Fibroblast of lung (primary cell): Measurements from ENCODE around the gene ACER1. TPM values are rescaled to one million over a fixed set of nuclear protein-coding genes. Genes with fewer than 3 reads are reported as not detected.
"Not testable (repeated sequence)": the region's sequence is repeated elsewhere in the genome, so short reads cannot be mapped to it uniquely, and the experiment has no call there.

ENCODE experiments used
- DNase-seq, 2 donors: peaks; one replicate each; pipeline versions ENCODE4 v3.0.0 to v3.0.0-alpha.2; 2010; ENCODE audit warnings: low read depth in 2 of 2
- H2AFZ ChIP-seq: 2 replicates; pipeline ENCODE4 v1.5.1; 2012; ENCODE audit warnings: low read length, control low read depth, inconsistent platforms
- H3K27ac ChIP-seq: 2 replicates; pipeline ENCODE4 v1.5.1; 2011; ENCODE audit warnings: low read length, control low read depth; ENCODE audit not compliant: insufficient read depth
- H3K27me3 ChIP-seq: 2 replicates; pipeline ENCODE4 v1.5.1; 2011; ENCODE audit warnings: mild to moderate bottlenecking, low read length; ENCODE audit not compliant: control insufficient read depth, insufficient read depth
- H3K36me3 ChIP-seq: 2 replicates; pipeline ENCODE4 v1.5.1; 2011; ENCODE audit warnings: low read length; ENCODE audit not compliant: control insufficient read depth, insufficient read depth
- H3K4me1 ChIP-seq: 2 replicates; pipeline ENCODE4 v1.5.1; 2011; ENCODE audit warnings: low read length; ENCODE audit not compliant: control insufficient read depth, insufficient read depth; ENCODE audit errors: extremely low read depth
- H3K4me2 ChIP-seq: 2 replicates; pipeline ENCODE4 v1.5.1; 2011; ENCODE audit warnings: low read length, control low read depth; ENCODE audit not compliant: insufficient read depth; ENCODE audit errors: extremely low read depth
- H3K4me3 ChIP-seq, 4 experiments: fragments of 200-600 bp in 1 of 4; sonication (generic) in 1 of 4; replicated peaks in 1 of 4; 2 replicates each; pipeline ENCODE4 v1.5.1; 2011 to 2016; ENCODE audit warnings: low read length in 4 of 4, low read depth in 3 of 4, mild to moderate bottlenecking in 3 of 4, control low read depth in 2 of 4, inconsistent platforms in 1 of 4, mixed read lengths in 1 of 4; ENCODE audit not compliant: insufficient read depth in 1 of 4; ENCODE audit errors: control extremely low read depth in 1 of 4
- H3K79me2 ChIP-seq: 2 replicates; pipeline ENCODE4 v1.5.1; 2012; ENCODE audit warnings: mild to moderate bottlenecking, low read length, inconsistent platforms; ENCODE audit not compliant: control insufficient read depth, insufficient read depth
- H3K9ac ChIP-seq: 2 replicates; pipeline ENCODE4 v1.5.1; 2011; ENCODE audit warnings: mild to moderate bottlenecking, low read length, control low read depth; ENCODE audit not compliant: insufficient read depth
- H3K9me3 ChIP-seq: 2 replicates; pipeline ENCODE4 v1.5.1; 2012; ENCODE audit warnings: low read depth, low read length; ENCODE audit not compliant: control insufficient read depth, insufficient read depth
- H4K20me1 ChIP-seq: 2 replicates; pipeline ENCODE4 v1.5.1; 2011; ENCODE audit warnings: low read length; ENCODE audit not compliant: control insufficient read depth, insufficient read depth; ENCODE audit errors: extremely low read depth
- EZH2 ChIP-seq: IDR thresholded peaks from 2 replicates; pipeline ENCODE4 v1.5.1; 2012; ENCODE audit warnings: low read length, control low read depth, mild to moderate bottlenecking; ENCODE audit errors: missing control alignments
- polyA plus RNA-seq, 2 donors: library from polyadenylated mRNA; depleted of rRNA in 1 of 2; stranded (reverse) in 1 of 2; unstranded in 1 of 2; fragments of >200 nt; gene quantifications; 2 replicates each; pipeline ENCODE4 v1.2.1, GENCODE V29; 2011 to 2012; ENCODE audit warnings: missing spikeins in 1 of 2
- total RNA-seq: library from RNA; depleted of rRNA; stranded (reverse); fragments of >200 nt; gene quantifications from 2 replicates; pipeline ENCODE4 v1.2.1, GENCODE V29; 2014
- TF ChIP-seq, protein P1 (sequence below), 2 donors: IDR thresholded peaks in 1 of 2; conservative IDR thresholded peaks in 1 of 2; 1 replicate in 1 of 2; 2 replicates in 1 of 2; pipeline ENCODE4 v1.5.1; 2011 to 2012; ENCODE audit warnings: low read length in 2 of 2, control low read depth in 1 of 2, inconsistent platforms in 1 of 2, low read depth in 1 of 2, mild to moderate bottlenecking in 1 of 2

ACER1 gene
- total and polyA plus RNA-seq, 2 donors (not counting 1 experiment from before 2014, with no cell fraction given), result not detected

DNA sequence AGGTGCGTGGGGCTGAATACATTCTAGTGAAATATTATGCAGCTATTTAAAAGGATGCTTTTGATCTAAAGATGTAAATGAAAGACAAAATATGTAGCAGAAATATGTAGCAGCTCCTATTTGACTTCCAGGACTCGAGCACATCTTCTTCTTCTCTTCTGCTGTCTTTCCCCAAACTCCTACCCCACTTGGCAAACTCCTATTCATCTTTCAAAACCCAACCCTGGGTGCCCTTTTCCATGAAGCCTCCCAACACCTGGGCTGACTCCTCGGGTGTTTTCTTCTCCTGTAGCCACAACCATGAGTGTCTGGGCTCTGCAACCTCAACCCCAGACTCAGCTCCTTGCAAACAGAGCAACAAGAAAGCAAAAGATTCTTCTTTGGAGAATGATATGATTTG, 11.1 kb downstream of the ACER1 start:
- no peak overlapping the region for H3K27ac ChIP-seq
- no peaks in the 10 kb centered on the region for H4K20me1 ChIP-seq
- no peak overlapping the region for H3K4me3 ChIP-seq
- no peak overlapping the region for H2AFZ ChIP-seq
- TF ChIP-seq, protein P1, sequence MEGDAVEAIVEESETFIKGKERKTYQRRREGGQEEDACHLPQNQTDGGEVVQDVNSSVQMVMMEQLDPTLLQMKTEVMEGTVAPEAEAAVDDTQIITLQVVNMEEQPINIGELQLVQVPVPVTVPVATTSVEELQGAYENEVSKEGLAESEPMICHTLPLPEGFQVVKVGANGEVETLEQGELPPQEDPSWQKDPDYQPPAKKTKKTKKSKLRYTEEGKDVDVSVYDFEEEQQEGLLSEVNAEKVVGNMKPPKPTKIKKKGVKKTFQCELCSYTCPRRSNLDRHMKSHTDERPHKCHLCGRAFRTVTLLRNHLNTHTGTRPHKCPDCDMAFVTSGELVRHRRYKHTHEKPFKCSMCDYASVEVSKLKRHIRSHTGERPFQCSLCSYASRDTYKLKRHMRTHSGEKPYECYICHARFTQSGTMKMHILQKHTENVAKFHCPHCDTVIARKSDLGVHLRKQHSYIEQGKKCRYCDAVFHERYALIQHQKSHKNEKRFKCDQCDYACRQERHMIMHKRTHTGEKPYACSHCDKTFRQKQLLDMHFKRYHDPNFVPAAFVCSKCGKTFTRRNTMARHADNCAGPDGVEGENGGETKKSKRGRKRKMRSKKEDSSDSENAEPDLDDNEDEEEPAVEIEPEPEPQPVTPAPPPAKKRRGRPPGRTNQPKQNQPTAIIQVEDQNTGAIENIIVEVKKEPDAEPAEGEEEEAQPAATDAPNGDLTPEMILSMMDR (conservative IDR thresholded peaks at IDR 0.05 in 1 of 2, IDR thresholded peaks at IDR 0.05 in 1 of 2; ENCODE audit: low read depth in 1 of 2, low read length in 2 of 2), result no peak
- TF ChIP-seq EZH2, result no peak
- no peaks in the 10 kb centered on the region for H3K36me3 ChIP-seq
- no peaks in the 10 kb centered on the region for H3K79me2 ChIP-seq
- H3K27me3 ChIP-seq, result no peaks in the 10 kb centered on the region
- no peaks in the 10 kb centered on the region for H3K4me1 ChIP-seq
- H3K4me2 ChIP-seq, result no peak overlapping the region
- DNase-seq, result no peak
- H3K9me3 ChIP-seq, result no peaks in the 10 kb centered on the region
- no peak overlapping the region for H3K9ac ChIP-seq

DNA sequence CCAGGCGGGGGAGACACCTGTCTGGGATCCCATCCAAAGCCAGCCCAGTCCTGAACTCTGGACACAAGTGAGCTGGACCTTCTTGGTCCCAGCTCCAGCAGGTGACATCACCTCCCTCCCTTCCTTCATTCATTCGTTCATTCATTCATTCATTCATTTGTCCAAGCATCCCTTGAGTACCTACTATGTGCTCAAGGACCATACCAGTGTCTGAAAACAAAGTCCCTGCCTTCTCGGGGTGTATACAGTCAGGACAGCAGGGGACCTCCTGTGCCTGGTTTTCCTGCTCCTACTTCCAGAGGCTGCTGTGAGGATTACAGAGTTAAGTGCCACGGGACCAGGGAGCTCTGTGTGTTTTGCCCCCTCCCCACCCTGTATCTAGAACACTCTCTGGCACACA, 14.0 kb downstream of the ACER1 start:
- Histone ChIP-seq H3K27me3 (no peaks in the 10 kb centered on the region), H2AFZ (no peak overlapping the region), H3K4me1 (no peaks in the 10 kb centered on the region), H3K36me3 (no peaks in the 10 kb centered on the region), H3K4me2 (no peak overlapping the region), H3K79me2 (no peaks in the 10 kb centered on the region), H3K4me3 (no peak overlapping the region), H3K27ac (no peak overlapping the region), H3K9ac (no peak overlapping the region), H4K20me1 (no peaks in the 10 kb centered on the region), H3K9me3 (no peaks in the 10 kb centered on the region)
- no peak for DNase-seq
- TF ChIP-seq EZH2, result no peak
- TF ChIP-seq, protein P1 (conservative IDR thresholded peaks at IDR 0.05 in 1 of 2, IDR thresholded peaks at IDR 0.05 in 1 of 2; ENCODE audit: low read depth in 1 of 2, low read length in 2 of 2), result no peak

DNA sequence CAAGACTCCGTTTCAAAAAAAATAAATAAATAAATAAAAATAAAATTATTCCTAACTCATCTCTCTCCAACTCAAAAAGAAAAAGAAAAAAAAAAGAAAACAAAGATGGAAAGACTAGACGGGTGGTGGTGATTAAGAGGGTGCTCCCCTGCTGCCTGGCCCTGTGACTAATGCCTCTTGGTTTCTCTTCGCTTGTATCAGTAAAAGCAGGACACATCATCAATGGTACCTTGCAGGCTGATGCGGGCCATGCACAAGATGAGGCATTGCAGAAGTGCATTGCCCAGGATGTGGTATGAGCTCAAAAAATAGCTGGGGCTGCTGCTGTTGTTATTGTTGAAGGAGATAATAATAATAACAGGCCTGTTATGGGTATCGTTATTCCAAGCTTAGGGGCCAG, 14.6 kb downstream of the ACER1 start:
- no peak overlapping the region for H3K4me2 ChIP-seq
- no peak overlapping the region for H2AFZ ChIP-seq
- peak in 1 of 2 donors; percentile 41 for DNase-seq
- H4K20me1 ChIP-seq, result no peaks in the 10 kb centered on the region
- no peaks in the 10 kb centered on the region for H3K79me2 ChIP-seq
- no peaks in the 10 kb centered on the region for H3K36me3 ChIP-seq
- no peak overlapping the region for H3K27ac ChIP-seq
- no peak overlapping the region for H3K4me3 ChIP-seq
- no peaks in the 10 kb centered on the region for H3K9me3 ChIP-seq
- H3K9ac ChIP-seq, result no peak overlapping the region
- no peaks in the 10 kb centered on the region for H3K27me3 ChIP-seq
- TF ChIP-seq, protein P1 (conservative IDR thresholded peaks at IDR 0.05 in 1 of 2, IDR thresholded peaks at IDR 0.05 in 1 of 2; ENCODE audit: low read depth in 1 of 2, low read length in 2 of 2), result no peak
- no peak for TF ChIP-seq EZH2
- H3K4me1 ChIP-seq, result no peaks in the 10 kb centered on the region

DNA sequence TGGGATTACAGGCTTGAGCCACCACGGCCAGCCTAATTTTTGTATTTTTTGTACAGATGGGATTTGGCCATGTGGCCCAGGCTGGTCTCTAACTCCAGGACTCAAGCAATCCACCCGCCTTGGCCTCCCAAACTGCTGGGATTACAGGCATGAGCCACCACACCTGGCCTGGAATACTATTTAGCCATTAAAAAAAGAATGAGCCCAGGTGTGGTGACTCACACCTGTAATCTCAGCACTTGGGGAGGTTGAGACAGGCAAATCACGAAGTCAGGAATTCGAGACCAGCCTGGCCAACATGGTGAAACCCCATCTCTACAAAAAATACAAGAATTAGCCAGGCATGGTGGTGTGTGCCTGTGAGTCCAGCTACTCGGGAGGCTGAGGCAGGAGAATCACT, 17.8 kb downstream of the ACER1 start:
- not testable (repeated sequence) for H3K27me3 ChIP-seq, H3K9me3 ChIP-seq, H4K20me1 ChIP-seq, H3K9ac ChIP-seq, H3K27ac ChIP-seq, H3K4me2 ChIP-seq, H3K4me3 ChIP-seq, H2AFZ ChIP-seq, H3K79me2 ChIP-seq, H3K4me1 ChIP-seq, H3K36me3 ChIP-seq, DNase-seq
